ENCODE data around the gene UBR3. TPM values are rescaled to one million over a fixed set of nuclear protein-coding genes. Genes with fewer than 3 reads are reported as not detected.
A peak's percentile ranks its signal among the peaks of the same experiment; 100 is the strongest.

Gene UBR3
- total RNA-seq, 1 donor from 2014 or later = 30.9 TPM

- Mint-ChIP-seq H3K27ac (ENCODE audit: unreplicated experiment) (no peak overlapping the region), H3K4me3 (ENCODE audit: unreplicated experiment) (no peak overlapping the region), H3K9me3 (ENCODE audit: low read depth) (no peaks in the 10 kb centered on the region), H3K36me3 (ENCODE audit: low read depth) (peaks cover 5% of the 10 kb centered on the region), H3K4me1 (ENCODE audit: low read depth) (no peaks in the 10 kb centered on the region), H3K27me3 (ENCODE audit: low read depth) (no peaks in the 10 kb centered on the region)
- TF ChIP-seq CTCF (IDR thresholded peaks at IDR 0.05) = no peak
- no peak for DNase-seq (ENCODE audit: low spot score)
Measured at GRCh38 chr2:169911119-169911518, 83.9 kb downstream of the UBR3 start.

GRCh38 chr2:169916623-169917022, 89.4 kb downstream of the UBR3 start:
- Mint-ChIP-seq H3K27ac (ENCODE audit: unreplicated experiment) (no peak overlapping the region), H3K4me3 (ENCODE audit: unreplicated experiment) (no peak overlapping the region), H3K27me3 (ENCODE audit: low read depth) (no peaks in the 10 kb centered on the region), H3K36me3 (ENCODE audit: low read depth) (peaks cover 10% of the 10 kb centered on the region), H3K9me3 (ENCODE audit: low read depth) (no peaks in the 10 kb centered on the region), H3K4me1 (ENCODE audit: low read depth) (no peaks in the 10 kb centered on the region)
- TF ChIP-seq CTCF (IDR thresholded peaks at IDR 0.05) = no peak
- DNase-seq (ENCODE audit: low spot score) = no peak

- Mint-ChIP-seq H3K36me3 (ENCODE audit: low read depth) (peaks cover 7% of the 10 kb centered on the region), H3K27ac (ENCODE audit: unreplicated experiment) (no peak overlapping the region), H3K4me3 (ENCODE audit: unreplicated experiment) (no peak overlapping the region), H3K9me3 (ENCODE audit: low read depth) (no peaks in the 10 kb centered on the region), H3K4me1 (ENCODE audit: low read depth) (no peaks in the 10 kb centered on the region), H3K27me3 (ENCODE audit: low read depth) (no peaks in the 10 kb centered on the region)
- no peak for DNase-seq (ENCODE audit: low spot score)
- TF ChIP-seq CTCF (IDR thresholded peaks at IDR 0.05) = no peak
Measured at GRCh38 chr2:169923977-169924376, 96.7 kb downstream of the UBR3 start.

- no peaks in the 10 kb centered on the region for H3K4me1 Mint-ChIP-seq (ENCODE audit: low read depth)
- no peaks in the 10 kb centered on the region for H3K9me3 Mint-ChIP-seq (ENCODE audit: low read depth)
- H3K27ac Mint-ChIP-seq (ENCODE audit: unreplicated experiment) = no peak overlapping the region
- no peak overlapping the region for H3K4me3 Mint-ChIP-seq (ENCODE audit: unreplicated experiment)
- peaks cover 3% of the 10 kb centered on the region for H3K36me3 Mint-ChIP-seq (ENCODE audit: low read depth)
- TF ChIP-seq CTCF (IDR thresholded peaks at IDR 0.05) = no peak
- H3K27me3 Mint-ChIP-seq (ENCODE audit: low read depth) = no peaks in the 10 kb centered on the region
- DNase-seq (ENCODE audit: low spot score) = no peak
Measured at GRCh38 chr2:169925968-169926367, 98.7 kb downstream of the UBR3 start.

- Mint-ChIP-seq H3K4me1 (ENCODE audit: low read depth) (no peaks in the 10 kb centered on the region), H3K36me3 (ENCODE audit: low read depth) (peaks cover 3% of the 10 kb centered on the region), H3K9me3 (ENCODE audit: low read depth) (no peaks in the 10 kb centered on the region), H3K4me3 (ENCODE audit: unreplicated experiment) (no peak overlapping the region), H3K27ac (ENCODE audit: unreplicated experiment) (no peak overlapping the region), H3K27me3 (ENCODE audit: low read depth) (no peaks in the 10 kb centered on the region)
- TF ChIP-seq CTCF (IDR thresholded peaks at IDR 0.05) = peak; percentile 97
- no peak for DNase-seq (ENCODE audit: low spot score)
Measured at GRCh38 chr2:169928463-169928864, 101.2 kb downstream of the UBR3 start.

All from chondrocyte (in vitro differentiated cells).